Skeletal muscle satellite cell (primary cell): ENCODE results near the gene CD99.
A peak's percentile ranks its signal among the peaks of the same experiment; 100 is the strongest.

Experiments
- H3K27me3 ChIP-seq: 2 replicates; pipeline ENCODE4 v1.7.0; 2013; ENCODE audit warnings: low read length; ENCODE audit not compliant: control insufficient read depth, insufficient read depth
- H3K36me3 ChIP-seq: 2 replicates; pipeline ENCODE4 v1.7.0; 2013; ENCODE audit warnings: mild to moderate bottlenecking, control low read depth, low read length; ENCODE audit not compliant: insufficient read depth
- H3K4me1 ChIP-seq: 2 replicates; pipeline ENCODE4 v1.7.0; 2013; ENCODE audit warnings: low read length; ENCODE audit not compliant: control insufficient read depth, insufficient read depth
- H3K4me2 ChIP-seq: 2 replicates; pipeline ENCODE4 v1.7.0; 2013; ENCODE audit warnings: mild to moderate bottlenecking, low read length
- H3K4me3 ChIP-seq: 2 replicates; pipeline ENCODE4 v1.7.0; 2013; ENCODE audit warnings: low read length
- H3K9ac ChIP-seq: 2 replicates; pipeline ENCODE4 v1.7.0; 2013; ENCODE audit warnings: mild to moderate bottlenecking, low read depth, low read length, moderate library complexity
- H3K9me3 ChIP-seq: replicated peaks from 2 replicates; pipeline ENCODE4 v1.7.0; 2013; ENCODE audit warnings: mild to moderate bottlenecking, control low read depth, low read length

CD99 gene

GRCh38 chrX:2677764-2678163 is 13.3 kb upstream of the CD99 start:
- no peaks in the 10 kb centered on the region for H3K36me3 ChIP-seq
- H3K9ac ChIP-seq: no peak overlapping the region
- peak overlapping the region; percentile 47 for H3K4me3 ChIP-seq

GRCh38 chrX:2678583-2678982 is 12.5 kb upstream of the CD99 start:
- no peak overlapping the region for H3K4me3 ChIP-seq
- peaks cover 31% of the 10 kb centered on the region for H3K4me1 ChIP-seq
- H3K4me2 ChIP-seq: peak overlapping the region; percentile 11
- no peaks in the 10 kb centered on the region for H3K9me3 ChIP-seq
- no peak overlapping the region for H3K9ac ChIP-seq
- H3K27me3 ChIP-seq: peaks cover 4% of the 10 kb centered on the region
- H3K36me3 ChIP-seq: no peaks in the 10 kb centered on the region

More at GRCh38 chrX:2677764-2678163, 13.3 kb upstream of the CD99 start:
- H3K4me2 ChIP-seq: peak overlapping the region; percentile 77
- H3K4me1 ChIP-seq: peaks cover 31% of the 10 kb centered on the region
- H3K9me3 ChIP-seq: no peaks in the 10 kb centered on the region
- peaks cover 4% of the 10 kb centered on the region for H3K27me3 ChIP-seq

GRCh38 chrX:2679534-2680485 is 11.3 kb upstream of the CD99 start:
- Histone ChIP-seq H3K9me3 (no peaks in the 10 kb centered on the region), H3K9ac (no peak overlapping the region), H3K36me3 (no peaks in the 10 kb centered on the region), H3K4me1 (peaks cover 31% of the 10 kb centered on the region), H3K4me2 (no peak overlapping the region), H3K27me3 (peaks cover 4% of the 10 kb centered on the region), H3K4me3 (no peak overlapping the region)

GRCh38 chrX:2680486-2681348 is 10.4 kb upstream of the CD99 start:
- Histone ChIP-seq H3K36me3 (no peaks in the 10 kb centered on the region), H3K4me3 (no peak overlapping the region), H3K9ac (no peak overlapping the region), H3K4me1 (peaks cover 31% of the 10 kb centered on the region), H3K9me3 (no peaks in the 10 kb centered on the region), H3K4me2 (no peak overlapping the region), H3K27me3 (peaks cover 4% of the 10 kb centered on the region)

GRCh38 chrX:2682565-2683177 is 8.4 kb upstream of the CD99 start:
- no peak overlapping the region for H3K4me2 ChIP-seq
- H3K4me1 ChIP-seq: peaks cover 20% of the 10 kb centered on the region
- H3K4me3 ChIP-seq: no peak overlapping the region
- H3K9me3 ChIP-seq: no peaks in the 10 kb centered on the region
- no peak overlapping the region for H3K9ac ChIP-seq
- peaks cover 12% of the 10 kb centered on the region for H3K27me3 ChIP-seq
- H3K36me3 ChIP-seq: no peaks in the 10 kb centered on the region

GRCh38 chrX:2684256-2684655 is 6.8 kb upstream of the CD99 start:
- H3K4me1 ChIP-seq: peaks cover 9% of the 10 kb centered on the region
- no peak overlapping the region for H3K9ac ChIP-seq
- no peaks in the 10 kb centered on the region for H3K9me3 ChIP-seq
- no peak overlapping the region for H3K4me3 ChIP-seq
- no peaks in the 10 kb centered on the region for H3K36me3 ChIP-seq
- H3K27me3 ChIP-seq: peaks cover 14% of the 10 kb centered on the region
- no peak overlapping the region for H3K4me2 ChIP-seq

- no peak overlapping the region for H3K9ac ChIP-seq
- H3K4me2 ChIP-seq: no peak overlapping the region
- H3K4me1 ChIP-seq: no peaks in the 10 kb centered on the region
- H3K27me3 ChIP-seq: peaks cover 14% of the 10 kb centered on the region
- no peaks in the 10 kb centered on the region for H3K9me3 ChIP-seq
- no peaks in the 10 kb centered on the region for H3K36me3 ChIP-seq
- H3K4me3 ChIP-seq: no peak overlapping the region
Observed at GRCh38 chrX:2685886-2686285, 5.2 kb upstream of the CD99 start.

- Histone ChIP-seq H3K4me1 (peaks cover 23% of the 10 kb centered on the region), H3K4me3 (no peak overlapping the region), H3K9ac (no peak overlapping the region), H3K27me3 (peaks cover 10% of the 10 kb centered on the region), H3K4me2 (peak overlapping the region; percentile 90), H3K9me3 (no peaks in the 10 kb centered on the region), H3K36me3 (no peaks in the 10 kb centered on the region)
Observed at GRCh38 chrX:2689773-2690666, 1.1 kb upstream of the CD99 start.

GRCh38 chrX:2691543-2692220 is 587 bp downstream of the CD99 start:
- Histone ChIP-seq H3K36me3 (no peaks in the 10 kb centered on the region), H3K9ac (peak overlapping the region; percentile 97), H3K4me3 (peak overlapping the region; percentile 99), H3K4me2 (peak overlapping the region; percentile 90), H3K4me1 (peaks cover 31% of the 10 kb centered on the region), H3K27me3 (peaks cover 10% of the 10 kb centered on the region), H3K9me3 (no peaks in the 10 kb centered on the region)
